OCI-LY7 (cell line): ENCODE data around the gene C10orf95. TPM values are rescaled to one million over a fixed set of nuclear protein-coding genes. Genes with fewer than 3 reads are reported as not detected.

Experiments used
- BruUV-seq: library from RNA; stranded (reverse); fragments of 400-500 nt; replicated peaks from 2 replicates; lab custom pipeline; 2021; lab: Mats Ljungman, UMichigan
- CTCF ChIA-PET: fragments of 300-600 bp; sonication (Branson Sonifier 250); formaldehyde crosslinking; loops from one replicate; lab custom pipeline; 2022; ENCODE audit warnings: antibody characterized with exemption; ENCODE audit not compliant: unreplicated experiment; lab: Charles Lee
- POLR2A ChIA-PET: fragments of 300-600 bp; sonication (Branson Sonifier 250); formaldehyde crosslinking; loops from one replicate; lab custom pipeline; 2022; ENCODE audit warnings: antibody characterized with exemption; lab: Charles Lee
- DNase-seq: peaks from one replicate; pipeline ENCODE4 v3.0.0-alpha.2; 2015; ENCODE audit warnings: low spot score
- H2AFZ ChIP-seq: fragments of 200-600 bp; sonication (generic), shearing (Covaris generic); 2 replicates; pipeline ENCODE4 v1.6.1; 2014; ENCODE audit warnings: mild to moderate bottlenecking, antibody characterized with exemption, low read length, moderate library complexity
- H3K27ac ChIP-seq: fragments of 200-600 bp; sonication (generic); 2 replicates; pipeline ENCODE4 v1.5.1; 2014; ENCODE audit warnings: mixed run types, low read depth, mild to moderate bottlenecking, moderate library complexity, low read length, inconsistent platforms; ENCODE audit not compliant: poor library complexity, severe bottlenecking
- H3K36me3 ChIP-seq: fragments of 200-600 bp; sonication (generic); 2 replicates; pipeline ENCODE4 v1.6.1; 2014; ENCODE audit warnings: mild to moderate bottlenecking, antibody characterized with exemption, low read length, moderate library complexity, mixed read lengths; ENCODE audit not compliant: insufficient read depth
- H3K4me1 ChIP-seq: fragments of 200-600 bp; sonication (generic); 2 replicates; pipeline ENCODE4 v1.5.1; 2014; ENCODE audit warnings: mild to moderate bottlenecking, low read length; ENCODE audit not compliant: insufficient read depth, poor library complexity, severe bottlenecking
- H3K4me2 ChIP-seq: fragments of 200-600 bp; sonication (generic); 2 replicates; pipeline ENCODE4 v1.6.1; 2014; ENCODE audit warnings: mild to moderate bottlenecking, low read length
- H3K4me3 ChIP-seq: fragments of 200-600 bp; sonication (generic); 2 replicates; pipeline ENCODE4 v1.5.1; 2014; ENCODE audit warnings: mild to moderate bottlenecking, low read depth, low read length; ENCODE audit not compliant: poor library complexity, severe bottlenecking
- H3K79me2 ChIP-seq: fragments of 200-600 bp; sonication (generic); 2 replicates; pipeline ENCODE4 v1.6.1; 2016; ENCODE audit warnings: low read depth, mild to moderate bottlenecking, low read length, moderate library complexity, mixed read lengths; ENCODE audit not compliant: insufficient read depth
- H3K9me2 ChIP-seq: fragments of 200-600 bp; sonication (generic); 2 replicates; pipeline ENCODE4 v1.6.1; 2016; ENCODE audit warnings: mild to moderate bottlenecking, low read length, mixed read lengths; ENCODE audit not compliant: insufficient read depth
- H3K9me3 ChIP-seq: fragments of 200-600 bp; sonication (generic); 2 replicates; pipeline ENCODE4 v1.6.1; 2014; ENCODE audit warnings: mild to moderate bottlenecking, mixed run types, low read length, mixed read lengths
- H4K20me1 ChIP-seq: fragments of 200-600 bp; sonication (generic); 2 replicates; pipeline ENCODE4 v1.6.1; 2014; ENCODE audit warnings: mild to moderate bottlenecking, antibody characterized with exemption, low read length, moderate library complexity, mixed read lengths; ENCODE audit not compliant: insufficient read depth
- EZH2phosphoT487 ChIP-seq: fragments of 200-600 bp; sonication (generic); IDR thresholded peaks from 2 replicates; pipeline ENCODE4 v1.6.1; 2018; ENCODE audit warnings: low read depth, borderline replicate concordance, mild to moderate bottlenecking, mixed run types, antibody characterized with exemption, low read length, moderate library complexity, mixed read lengths
- intact Hi-C: fragments of 100-400 bp; cut with micrococcal nuclease; formaldehyde crosslinking; loops from one replicate; pipeline ENCODE4 v1.10.0; 2022; ENCODE audit not compliant: unreplicated experiment
- total RNA-seq, 2 experiments: library from RNA; depleted of rRNA in 1 of 2; stranded (reverse); fragments of >200 nt in 1 of 2; shearing (Covaris generic) in 1 of 2; gene quantifications; 2 replicates each; pipeline ENCODE4 v1.2.3, GENCODE V29; 2014 to 2022
- TF ChIP-seq, protein P1 (sequence below): fragments of 200-600 bp; sonication (generic); conservative IDR thresholded peaks from 2 replicates; pipeline ENCODE4 v1.5.1; 2014; ENCODE audit warnings: mild to moderate bottlenecking, antibody characterized with exemption, low read length, moderate library complexity, mixed read lengths

C10orf95 gene
- total RNA-seq, 2 experiments from 2014 or later, result 0.67 to 3.3 TPM

DNA sequence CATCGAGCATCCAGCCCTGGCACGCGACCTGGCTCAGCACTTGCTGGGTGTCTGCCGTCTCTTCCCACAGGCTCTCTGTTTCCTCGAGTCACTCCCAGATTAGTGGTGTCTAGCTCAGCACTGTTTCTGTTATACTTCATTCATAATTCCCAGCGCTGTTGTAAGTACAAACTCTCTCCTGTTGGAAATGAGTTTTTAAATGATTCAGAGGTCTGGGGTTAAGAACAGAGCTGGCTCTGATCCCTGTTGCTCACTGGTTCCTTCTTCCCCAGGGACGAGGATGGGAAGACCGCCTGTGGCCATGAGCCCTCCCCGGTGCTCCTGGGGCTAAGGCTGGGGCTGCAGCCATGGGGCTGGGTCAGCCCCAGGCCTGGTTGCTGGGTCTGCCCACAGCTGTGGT lies 17.3 kb upstream of the C10orf95 start:
- H3K4me2 ChIP-seq, result no peak overlapping the region
- H3K4me1 ChIP-seq, result peaks cover 3% of the 10 kb centered on the region
- H3K27ac ChIP-seq, result no peak overlapping the region
- BruUV-seq, result no TSS peak
- DNase-seq, result no peak
- H3K36me3 ChIP-seq, result peaks cover 12% of the 10 kb centered on the region; the same call in 1 of the 2 replicates
- POLR2A ChIA-PET, result interaction anchor here (0.6 to 1.1 kb wide), 2 partner anchors 20 to 32 kb away, joined by 3 to 6 read pairs; no protein-coding TSS in a partner anchor
- TF ChIP-seq, protein P1, sequence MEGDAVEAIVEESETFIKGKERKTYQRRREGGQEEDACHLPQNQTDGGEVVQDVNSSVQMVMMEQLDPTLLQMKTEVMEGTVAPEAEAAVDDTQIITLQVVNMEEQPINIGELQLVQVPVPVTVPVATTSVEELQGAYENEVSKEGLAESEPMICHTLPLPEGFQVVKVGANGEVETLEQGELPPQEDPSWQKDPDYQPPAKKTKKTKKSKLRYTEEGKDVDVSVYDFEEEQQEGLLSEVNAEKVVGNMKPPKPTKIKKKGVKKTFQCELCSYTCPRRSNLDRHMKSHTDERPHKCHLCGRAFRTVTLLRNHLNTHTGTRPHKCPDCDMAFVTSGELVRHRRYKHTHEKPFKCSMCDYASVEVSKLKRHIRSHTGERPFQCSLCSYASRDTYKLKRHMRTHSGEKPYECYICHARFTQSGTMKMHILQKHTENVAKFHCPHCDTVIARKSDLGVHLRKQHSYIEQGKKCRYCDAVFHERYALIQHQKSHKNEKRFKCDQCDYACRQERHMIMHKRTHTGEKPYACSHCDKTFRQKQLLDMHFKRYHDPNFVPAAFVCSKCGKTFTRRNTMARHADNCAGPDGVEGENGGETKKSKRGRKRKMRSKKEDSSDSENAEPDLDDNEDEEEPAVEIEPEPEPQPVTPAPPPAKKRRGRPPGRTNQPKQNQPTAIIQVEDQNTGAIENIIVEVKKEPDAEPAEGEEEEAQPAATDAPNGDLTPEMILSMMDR, result no peak
- TF ChIP-seq EZH2phosphoT487, result no peak
- no peaks in the 10 kb centered on the region for H3K9me3 ChIP-seq
- H3K4me3 ChIP-seq, result no peak overlapping the region
- H2AFZ ChIP-seq, result no peak overlapping the region
- no peaks in the 10 kb centered on the region for H4K20me1 ChIP-seq
- CTCF ChIA-PET, result no interaction called here
- peaks cover 3% of the 10 kb centered on the region; the same call in 1 of the 2 replicates for H3K79me2 ChIP-seq
- intact Hi-C loops, result no loop called here
- no peaks in the 10 kb centered on the region for H3K9me2 ChIP-seq

DNA sequence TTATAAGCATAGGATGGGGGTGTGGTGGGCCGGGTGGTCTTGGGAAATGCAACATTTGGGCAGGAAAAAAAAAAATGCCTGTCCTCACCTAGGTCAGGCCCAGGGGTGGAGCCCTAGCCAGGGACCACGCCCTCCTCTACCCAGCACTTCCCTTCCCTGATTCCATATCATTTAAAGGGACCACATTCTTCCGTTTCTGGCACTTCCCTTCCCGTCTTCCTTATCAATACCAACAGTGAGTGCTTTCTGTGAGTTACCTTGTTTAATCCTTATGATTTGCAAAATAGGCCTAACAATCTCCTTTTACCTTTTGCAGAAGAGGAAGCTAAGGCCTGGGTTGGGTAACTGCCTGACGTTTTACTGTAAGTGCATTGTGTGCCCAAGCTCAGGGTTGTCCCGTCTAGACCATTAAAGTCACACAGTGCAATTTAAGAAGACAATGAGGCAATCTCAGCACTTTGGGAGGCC lies 16.7 kb upstream of the C10orf95 start:
- BruUV-seq, result no TSS peak
- H3K27ac ChIP-seq, result no peak overlapping the region

More for the DNA sequence above, 16.7 kb upstream of the C10orf95 start:
- Histone ChIP-seq H4K20me1 (no peaks in the 10 kb centered on the region), H3K79me2 (peaks cover 7% of the 10 kb centered on the region; the same call in 1 of the 2 replicates), H3K9me3 (no peaks in the 10 kb centered on the region), H3K4me1 (peaks cover 9% of the 10 kb centered on the region), H2AFZ (no peak overlapping the region), H3K9me2 (no peaks in the 10 kb centered on the region), H3K36me3 (peaks cover 9% of the 10 kb centered on the region; the same call in 1 of the 2 replicates), H3K4me2 (no peak overlapping the region), H3K4me3 (no peak overlapping the region)
- intact Hi-C loops, result no loop called here
- DNase-seq, result no peak
- no peak for TF ChIP-seq EZH2phosphoT487
- TF ChIP-seq, protein P1, result no peak
- CTCF ChIA-PET, result no interaction called here
- POLR2A ChIA-PET, result interaction anchor here (0.5 kb wide), 1 partner anchor 18 kb away, joined by 4 read pairs; no protein-coding TSS in a partner anchor
